IPS-18a (cell line): ENCODE results near the gene IMMP2L.

ENCODE experiments used
- H3K27ac ChIP-seq: one replicate; pipeline ENCODE4 v1.5.1; 2013; ENCODE audit warnings: low read length
- H3K27me3 ChIP-seq: one replicate; pipeline ENCODE4 v1.6.1; 2013; ENCODE audit warnings: mild to moderate bottlenecking, low read length; ENCODE audit not compliant: control insufficient read depth, insufficient read depth
- H3K36me3 ChIP-seq: one replicate; pipeline ENCODE4 v1.6.1; 2013; ENCODE audit warnings: low read depth, low read length; ENCODE audit not compliant: control insufficient read depth
- H3K4me1 ChIP-seq: one replicate; pipeline ENCODE4 v1.6.1; 2013; ENCODE audit warnings: low read depth, low read length; ENCODE audit not compliant: control insufficient read depth
- H3K4me3 ChIP-seq: one replicate; pipeline ENCODE4 v1.5.1; 2013; ENCODE audit warnings: low read length
- H3K9ac ChIP-seq: one replicate; pipeline ENCODE4 v1.6.1; 2013; ENCODE audit warnings: mild to moderate bottlenecking, low read length, moderate library complexity
- H3K9me3 ChIP-seq: one replicate; pipeline ENCODE4 v1.6.1; 2013; ENCODE audit warnings: low read depth, low read length; ENCODE audit not compliant: control insufficient read depth

The IMMP2L gene

GRCh38 chr7:110645616-110646015, 916.7 kb downstream of the IMMP2L start:
- Histone ChIP-seq H3K4me3 (no peak overlapping the region), H3K36me3 (no peaks in the 10 kb centered on the region), H3K27me3 (no peaks in the 10 kb centered on the region), H3K9ac (no peak overlapping the region), H3K9me3 (no peaks in the 10 kb centered on the region), H3K27ac (no peak overlapping the region), H3K4me1 (peaks cover 4% of the 10 kb centered on the region)

DNA sequence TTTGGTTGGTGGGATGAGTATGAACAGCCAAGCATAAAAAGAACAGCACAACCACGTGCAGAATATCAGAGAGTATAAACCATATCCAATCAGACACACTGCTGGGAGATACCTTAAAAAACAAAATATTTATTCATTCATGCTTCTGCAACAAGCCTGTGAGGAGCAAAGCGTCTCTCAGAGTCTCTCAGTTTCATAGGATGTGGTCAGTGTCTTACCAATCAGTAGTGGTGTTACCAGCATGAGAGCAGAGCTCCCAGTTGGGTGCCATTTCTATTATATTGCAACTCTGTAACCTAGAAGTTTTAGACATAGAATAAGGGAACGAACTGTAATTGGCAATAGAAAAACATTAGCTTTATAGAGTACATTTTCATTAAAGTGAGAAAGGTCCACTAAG, 917.2 kb downstream of the IMMP2L start:
- no peaks in the 10 kb centered on the region for H3K36me3 ChIP-seq
- no peaks in the 10 kb centered on the region for H3K27me3 ChIP-seq
- no peaks in the 10 kb centered on the region for H3K9me3 ChIP-seq
- no peak overlapping the region for H3K4me3 ChIP-seq
- no peak overlapping the region for H3K9ac ChIP-seq
- H3K27ac ChIP-seq, result no peak overlapping the region
- H3K4me1 ChIP-seq, result no peaks in the 10 kb centered on the region

GRCh38 chr7:110637252-110637651, 925.0 kb downstream of the IMMP2L start:
- no peaks in the 10 kb centered on the region for H3K27me3 ChIP-seq
- no peaks in the 10 kb centered on the region for H3K9me3 ChIP-seq
- H3K4me1 ChIP-seq, result peaks cover 10% of the 10 kb centered on the region
- H3K4me3 ChIP-seq, result no peak overlapping the region
- H3K36me3 ChIP-seq, result no peaks in the 10 kb centered on the region
- H3K27ac ChIP-seq, result no peak overlapping the region
- H3K9ac ChIP-seq, result no peak overlapping the region

DNA sequence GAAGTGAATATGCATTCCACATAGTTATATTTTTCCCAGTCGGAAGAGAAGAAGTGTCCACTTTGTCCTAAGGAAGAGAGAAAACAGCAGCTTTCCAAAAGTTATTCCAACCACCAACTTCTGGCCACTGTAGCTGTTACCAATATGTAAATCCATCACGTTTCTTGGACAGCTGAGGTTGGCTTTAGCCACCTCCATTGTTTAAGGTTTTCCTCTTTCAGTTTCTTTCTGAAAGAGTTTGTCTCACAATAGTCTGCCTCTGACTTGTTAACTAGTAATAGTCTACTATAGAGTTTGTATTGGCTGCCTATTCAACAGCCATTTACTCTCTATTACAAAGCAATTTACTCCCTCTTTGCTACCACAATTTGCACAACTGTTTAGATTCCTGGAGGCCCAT, 929.0 kb downstream of the IMMP2L start:
- Histone ChIP-seq H3K4me1 (peaks cover 11% of the 10 kb centered on the region), H3K27me3 (no peaks in the 10 kb centered on the region), H3K9me3 (no peaks in the 10 kb centered on the region), H3K9ac (no peak overlapping the region), H3K36me3 (no peaks in the 10 kb centered on the region), H3K27ac (no peak overlapping the region), H3K4me3 (no peak overlapping the region)

DNA sequence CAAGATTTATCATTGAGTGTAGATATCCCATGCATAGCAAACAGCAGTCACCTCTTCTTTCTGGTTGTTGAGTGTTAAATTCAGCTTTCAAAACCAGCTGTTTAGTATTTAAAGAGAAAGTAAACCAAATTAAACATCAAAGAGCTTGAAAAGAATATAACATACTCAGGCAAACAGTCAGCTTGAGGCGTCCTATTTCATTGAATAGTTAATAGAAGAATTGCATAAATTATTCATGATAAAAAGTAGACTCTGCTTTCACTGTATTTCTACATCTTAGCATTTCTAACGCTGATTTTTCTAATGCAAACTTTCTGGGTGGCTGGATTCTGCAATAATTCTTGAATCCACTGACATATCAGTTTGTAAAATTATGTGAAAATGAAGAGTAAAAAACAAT, 935.9 kb downstream of the IMMP2L start:
- H3K9me3 ChIP-seq, result no peaks in the 10 kb centered on the region
- no peak overlapping the region for H3K27ac ChIP-seq
- no peak overlapping the region for H3K4me3 ChIP-seq
- no peaks in the 10 kb centered on the region for H3K27me3 ChIP-seq
- no peaks in the 10 kb centered on the region for H3K36me3 ChIP-seq
- H3K4me1 ChIP-seq, result no peaks in the 10 kb centered on the region
- no peak overlapping the region for H3K9ac ChIP-seq

DNA sequence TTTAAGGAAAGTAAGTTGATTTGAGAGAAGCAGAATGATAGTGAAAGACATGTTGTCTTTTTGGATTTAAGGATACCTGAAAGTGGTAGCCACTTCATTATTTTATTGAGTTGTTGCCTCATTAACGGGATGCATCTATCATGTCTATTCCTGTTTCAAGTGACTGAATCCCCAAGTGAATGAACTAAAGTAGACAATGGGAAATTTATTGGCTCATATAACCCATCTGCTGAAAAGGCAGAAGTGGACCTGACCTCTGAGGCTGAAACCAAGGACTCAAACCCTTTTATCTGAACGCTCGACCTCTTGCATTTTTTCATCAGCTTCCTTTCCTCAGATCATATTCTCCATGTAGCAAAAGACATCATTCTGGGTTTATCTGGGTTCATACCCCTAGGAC, 937.0 kb downstream of the IMMP2L start:
- no peak overlapping the region for H3K9ac ChIP-seq
- no peaks in the 10 kb centered on the region for H3K27me3 ChIP-seq
- no peaks in the 10 kb centered on the region for H3K9me3 ChIP-seq
- no peaks in the 10 kb centered on the region for H3K36me3 ChIP-seq
- no peak overlapping the region for H3K27ac ChIP-seq
- H3K4me1 ChIP-seq, result no peaks in the 10 kb centered on the region
- H3K4me3 ChIP-seq, result no peak overlapping the region

DNA sequence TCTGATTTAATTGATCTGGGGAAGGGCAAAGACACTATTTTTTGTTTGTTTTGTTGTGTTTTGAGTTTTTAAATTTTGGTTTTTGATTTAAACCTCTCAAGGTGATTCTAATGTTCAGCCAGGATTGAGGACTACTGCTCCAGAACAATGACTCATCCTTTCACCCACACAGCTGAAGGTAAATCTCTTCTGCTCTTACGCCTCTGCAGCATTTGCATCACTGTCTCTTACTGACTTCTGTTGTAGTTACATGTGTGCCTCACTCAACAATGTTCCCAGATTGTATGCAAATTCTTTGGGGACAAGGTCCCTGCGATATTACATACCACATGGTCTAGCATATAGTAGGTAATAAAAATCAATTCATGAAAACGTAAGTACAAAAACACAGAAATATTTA, 938.9 kb downstream of the IMMP2L start:
- Histone ChIP-seq H3K9ac (no peak overlapping the region), H3K27ac (no peak overlapping the region), H3K9me3 (no peaks in the 10 kb centered on the region), H3K36me3 (no peaks in the 10 kb centered on the region), H3K4me1 (no peaks in the 10 kb centered on the region), H3K27me3 (no peaks in the 10 kb centered on the region), H3K4me3 (no peak overlapping the region)

DNA sequence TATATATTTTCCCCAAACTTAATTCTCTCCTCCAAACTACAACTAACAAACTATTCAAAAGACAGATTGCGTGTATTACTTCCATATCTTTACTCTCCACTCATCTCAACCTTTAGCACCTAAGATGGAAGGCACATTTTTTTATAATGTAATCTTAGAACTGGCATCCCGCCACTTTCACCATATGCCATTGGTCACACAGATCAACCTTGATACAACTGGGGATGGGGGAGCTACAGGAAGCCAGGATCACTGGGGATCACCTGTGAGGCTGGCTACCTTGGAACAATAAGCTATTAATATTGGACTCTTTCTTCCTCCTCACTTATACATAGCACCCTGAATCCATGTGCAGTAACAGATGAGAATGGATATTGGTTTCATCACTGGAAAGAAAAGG, 941.0 kb downstream of the IMMP2L start:
- no peaks in the 10 kb centered on the region for H3K36me3 ChIP-seq
- no peaks in the 10 kb centered on the region for H3K9me3 ChIP-seq
- no peak overlapping the region for H3K27ac ChIP-seq
- no peaks in the 10 kb centered on the region for H3K4me1 ChIP-seq
- H3K27me3 ChIP-seq, result no peaks in the 10 kb centered on the region
- no peak overlapping the region for H3K9ac ChIP-seq
- H3K4me3 ChIP-seq, result no peak overlapping the region

GRCh38 chr7:110620110-110620735, 942.1 kb downstream of the IMMP2L start:
- H3K27ac ChIP-seq, result no peak overlapping the region
- H3K27me3 ChIP-seq, result no peaks in the 10 kb centered on the region
- H3K9me3 ChIP-seq, result no peaks in the 10 kb centered on the region
- no peak overlapping the region for H3K4me3 ChIP-seq
- no peaks in the 10 kb centered on the region for H3K4me1 ChIP-seq
- no peak overlapping the region for H3K9ac ChIP-seq
- H3K36me3 ChIP-seq, result no peaks in the 10 kb centered on the region
